NCI-H2227 (cell line): ENCODE measurements around the gene INSYN2B.

Experiments
- DNase-seq: peaks from one replicate; lab custom pipeline; 2025; ENCODE audit not compliant: unreplicated experiment; lab: John Stamatoyannopoulos, UW

Gene INSYN2B

DNA sequence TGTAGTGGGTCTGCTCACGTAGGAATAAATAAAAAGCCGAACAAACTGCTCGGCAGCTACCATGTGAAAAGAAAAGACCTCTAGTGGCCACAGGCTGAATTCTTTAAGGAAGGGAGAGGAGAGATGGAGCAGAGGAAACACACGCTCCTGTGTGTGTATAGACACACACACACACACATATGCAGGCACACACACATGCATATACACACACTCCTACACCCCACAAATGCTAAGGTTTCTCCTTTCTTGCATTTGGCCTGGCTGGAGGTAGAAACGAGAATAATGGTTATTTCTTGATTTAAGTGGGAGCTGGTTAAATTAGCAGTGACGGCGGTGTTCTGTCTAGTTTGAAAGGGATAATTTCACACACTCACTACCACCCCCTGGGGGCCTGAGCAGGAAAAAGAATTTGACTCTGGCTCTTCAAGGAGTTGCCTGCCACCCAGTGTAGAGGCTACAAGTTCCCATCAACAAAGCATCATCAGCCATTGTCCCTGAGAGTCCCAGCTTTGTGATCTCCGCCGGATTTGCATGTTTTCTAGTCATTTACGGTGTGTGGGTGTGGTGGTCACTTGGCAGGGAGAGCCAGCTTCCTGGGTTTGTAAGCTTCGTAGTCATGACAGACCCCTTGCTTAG is at the start of gene INSYN2B:
Gene INSYN2B, minus strand, starts transcription at position 78 of the 636 bp plus-strand sequence. CDS start 96,597 bp downstream, outside the sequence.
- peak; percentile 79 for DNase-seq

DNA sequence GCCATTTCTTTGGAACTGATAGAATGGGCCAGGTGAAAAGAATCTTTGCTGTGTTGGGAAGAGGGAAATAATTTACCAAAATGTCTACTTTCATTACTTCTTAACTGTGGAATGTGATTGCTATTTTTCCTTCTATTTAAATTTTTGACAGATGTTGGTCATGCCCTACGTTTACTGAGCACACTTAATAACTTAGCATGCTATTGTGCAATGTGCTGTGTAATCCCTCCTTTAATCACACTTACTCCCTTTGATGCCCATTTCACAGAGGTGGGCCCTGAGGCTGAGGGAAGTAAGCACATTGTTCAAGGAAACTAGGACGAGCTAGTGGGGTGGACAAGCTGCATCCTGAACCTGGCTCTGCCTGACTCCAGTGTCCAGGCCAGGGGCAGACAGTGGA is 47.8 kb upstream of the INSYN2B start:
- DNase-seq, result no peak

DNA sequence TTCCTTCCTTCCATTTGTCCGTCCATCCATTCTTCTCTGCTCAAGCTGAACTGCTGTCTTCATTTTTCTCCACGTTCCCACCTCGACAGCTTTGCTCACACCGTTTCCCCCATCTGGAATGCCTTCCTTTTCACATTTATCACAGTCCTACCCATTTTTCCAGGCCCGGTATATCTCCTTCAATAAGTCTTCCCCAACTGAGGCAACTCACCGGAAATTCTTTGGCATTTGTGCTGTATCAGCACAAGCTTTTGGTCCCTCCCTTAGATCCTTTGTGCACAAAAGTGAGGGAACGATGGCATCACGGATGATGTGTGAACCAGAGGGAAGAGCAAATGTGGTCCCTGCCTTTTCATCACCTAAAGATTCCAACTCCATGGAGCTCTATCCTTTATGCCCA is 45.6 kb upstream of the INSYN2B start:
- no peak for DNase-seq

DNA sequence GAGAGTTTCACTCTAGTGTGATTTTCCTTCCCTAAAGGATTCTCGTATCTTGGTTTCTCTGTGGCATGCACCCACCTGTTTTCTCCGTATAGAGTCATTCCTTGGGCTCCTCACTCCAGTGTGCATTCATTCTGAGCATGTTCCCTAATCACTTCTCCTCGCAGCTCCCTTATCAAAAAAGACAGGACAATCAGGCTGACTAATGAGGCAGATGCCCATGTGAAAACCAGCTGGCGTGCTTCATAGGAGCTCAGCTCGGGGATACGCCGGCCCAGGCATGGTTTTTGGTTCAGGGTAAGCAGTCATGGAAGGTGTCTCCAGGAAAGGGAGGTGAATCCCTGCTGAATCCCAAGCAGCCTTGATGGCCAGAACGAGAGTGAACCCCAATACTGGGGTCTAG is 41.2 kb upstream of the INSYN2B start:
- no peak for DNase-seq

DNA sequence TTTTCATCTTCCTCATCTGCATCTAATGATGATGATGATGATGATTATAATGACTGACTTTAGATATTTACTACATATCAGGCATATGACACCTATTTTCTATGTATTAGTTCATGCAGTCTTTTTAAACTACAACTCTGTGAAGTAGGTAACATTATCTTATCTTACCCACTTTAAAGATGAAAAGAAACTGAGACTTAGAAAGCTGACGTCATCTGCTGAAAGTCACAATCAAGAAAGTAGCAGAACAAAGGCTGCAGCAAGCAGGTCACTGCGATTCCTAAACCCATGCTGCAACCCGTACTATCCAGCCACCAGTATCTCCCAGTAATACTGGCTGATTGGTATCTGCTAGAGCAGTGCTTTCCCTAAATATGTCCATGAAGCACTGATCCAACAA is 40.1 kb upstream of the INSYN2B start:
- DNase-seq, result no peak

DNA sequence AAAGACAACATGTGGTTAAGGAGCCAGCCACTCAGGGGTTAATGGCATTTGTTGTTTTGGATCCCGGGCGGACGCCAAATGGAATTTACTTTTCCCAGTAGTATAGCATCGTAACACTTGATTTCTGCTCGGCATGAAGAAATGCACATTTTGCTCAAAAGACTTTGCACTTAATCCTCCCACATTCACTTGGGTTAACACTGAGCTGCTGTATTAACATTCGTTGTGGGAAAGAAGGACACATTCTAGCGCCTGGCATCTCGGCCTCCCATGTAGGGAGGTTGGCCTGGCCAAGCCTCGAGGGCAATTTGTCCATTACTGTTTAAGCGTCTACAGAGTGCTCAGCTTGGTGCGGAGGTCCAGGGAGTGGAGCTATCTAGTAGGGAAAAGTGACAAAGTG is 32.3 kb upstream of the INSYN2B start:
- DNase-seq, result no peak

DNA sequence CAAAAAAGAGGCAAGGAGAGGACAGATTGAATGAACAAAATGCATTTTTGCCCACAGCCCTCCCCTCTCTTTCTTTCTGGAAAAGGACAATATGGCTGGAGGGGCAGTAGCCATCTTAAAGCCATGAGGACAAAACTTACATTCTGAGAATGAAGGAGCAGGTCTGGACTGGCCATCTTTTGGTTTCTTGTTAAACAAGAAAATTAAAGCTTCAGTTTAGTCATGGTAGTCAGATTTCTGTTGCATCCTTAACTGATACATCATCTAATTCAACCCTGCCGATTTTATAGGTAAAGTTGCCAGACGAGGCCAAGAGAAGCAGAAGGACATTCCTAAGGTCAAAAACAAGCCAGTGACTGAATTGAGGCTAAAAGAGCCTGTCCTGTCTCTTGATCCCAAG is 31.5 kb upstream of the INSYN2B start:
- DNase-seq, result no peak

DNA sequence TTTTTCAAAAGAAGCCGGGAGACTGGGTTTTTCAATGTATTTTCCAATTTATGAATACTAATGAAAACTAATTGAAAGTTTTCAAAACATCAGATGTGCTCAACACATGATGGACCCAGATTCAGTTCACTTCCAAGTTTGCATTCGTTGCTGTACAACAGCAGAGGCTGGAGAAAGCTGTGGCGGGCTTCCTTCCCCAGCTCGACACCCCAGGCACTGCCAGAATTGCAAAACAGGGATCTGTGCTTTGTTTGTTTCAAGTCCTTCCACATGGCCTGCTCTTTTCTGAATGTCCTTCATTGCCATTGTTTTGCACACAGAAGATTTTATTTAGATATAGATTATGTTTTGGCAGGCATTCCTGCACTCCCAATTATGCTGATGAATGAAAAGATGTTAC is 30.3 kb upstream of the INSYN2B start:
- no peak for DNase-seq

DNA sequence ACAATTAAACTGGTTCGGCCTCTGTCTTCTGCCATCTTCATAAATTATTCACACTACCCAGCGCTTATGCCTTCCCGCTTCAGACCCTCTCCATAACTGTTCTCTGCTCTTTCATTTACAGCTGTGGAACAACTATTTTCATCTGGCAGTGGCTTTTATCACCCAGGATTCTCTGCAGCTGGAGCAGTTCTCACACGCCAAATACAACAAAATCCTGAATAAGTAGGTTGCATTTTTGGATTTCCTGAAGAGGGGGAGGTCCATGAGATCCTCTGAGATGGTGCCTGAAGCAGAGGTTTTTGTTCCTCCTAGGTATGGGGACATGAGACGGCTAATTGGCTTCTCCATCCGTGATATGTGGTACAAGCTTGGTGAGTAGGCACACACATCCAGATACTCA is 28.1 kb upstream of the INSYN2B start:
- DNase-seq, result no peak

DNA sequence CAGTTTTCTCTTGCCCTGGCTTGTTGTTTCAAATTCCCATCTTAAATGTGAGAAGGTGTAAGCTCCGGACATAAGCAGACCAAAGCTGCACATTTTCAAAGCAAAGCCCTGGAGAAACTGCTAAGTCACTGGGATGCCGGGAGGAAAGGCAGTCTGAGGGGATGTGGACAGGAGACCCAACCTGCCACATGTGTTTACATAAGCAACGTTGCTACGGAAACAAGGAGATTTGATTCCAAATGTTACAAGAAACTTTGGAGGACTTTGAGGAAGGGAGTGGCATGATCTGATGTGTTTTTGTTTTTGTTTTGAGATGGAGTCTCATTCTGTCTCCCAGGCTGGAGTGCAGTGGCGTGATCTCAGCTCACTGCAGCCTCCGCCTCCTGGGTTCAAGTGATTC is 25.7 kb upstream of the INSYN2B start:
- no peak for DNase-seq

DNA sequence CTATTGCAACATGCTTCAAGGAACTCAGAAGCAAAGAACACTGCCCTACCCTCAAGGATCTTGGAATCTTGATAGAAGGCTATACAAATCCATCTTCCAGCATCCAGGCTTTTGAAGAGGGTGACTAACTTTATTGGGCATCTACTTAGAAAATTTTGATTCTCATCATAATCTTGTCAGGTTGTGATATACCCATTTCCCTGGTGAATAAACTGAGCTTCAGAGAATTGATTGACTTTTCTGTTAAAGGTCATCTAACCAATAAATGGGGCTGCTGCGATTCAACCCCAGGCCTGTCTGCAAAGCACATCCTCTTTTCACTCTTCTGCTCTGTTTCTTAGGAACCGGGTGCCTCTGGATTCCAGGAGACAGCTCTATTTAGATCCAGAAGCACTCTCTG is 19.9 kb upstream of the INSYN2B start:
- DNase-seq, result no peak

DNA sequence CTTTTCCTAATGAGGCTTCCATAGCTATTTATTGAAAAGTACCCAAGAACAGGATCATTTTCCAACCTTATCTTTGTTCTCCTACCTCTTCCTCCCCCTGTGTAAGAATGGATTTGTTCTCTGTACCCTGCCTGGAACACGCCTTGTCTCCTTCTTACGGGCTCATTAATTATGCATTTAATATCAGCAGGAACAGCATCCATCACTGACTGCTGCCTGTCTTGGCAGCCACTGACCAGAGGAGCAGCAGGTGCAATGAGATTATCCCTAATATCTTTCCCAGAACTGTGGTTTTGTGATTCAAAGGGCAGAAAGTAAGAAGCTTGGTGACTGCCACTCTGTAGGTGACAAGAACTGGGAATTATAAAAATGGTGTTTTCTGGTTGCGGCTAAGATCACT is 19.3 kb upstream of the INSYN2B start:
- no peak for DNase-seq

DNA sequence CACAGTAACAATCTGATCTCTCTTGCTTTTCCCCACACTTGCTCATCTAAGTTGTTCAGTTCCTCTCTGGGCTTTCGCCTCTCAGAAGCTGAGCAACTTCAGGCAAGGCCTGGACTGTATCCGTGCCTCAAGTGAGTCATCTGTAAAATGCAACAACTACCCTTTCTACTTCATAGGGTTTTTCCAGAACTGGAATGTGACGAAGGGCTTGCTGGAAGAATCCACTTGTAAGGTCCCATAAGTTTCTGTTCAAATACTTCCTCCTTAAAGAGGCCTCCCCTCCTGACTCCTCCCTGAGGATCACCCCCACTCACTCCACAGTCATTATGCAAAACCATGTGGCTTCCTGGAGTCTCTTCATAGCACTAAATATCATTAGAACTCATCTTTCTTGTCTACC is 17.5 kb upstream of the INSYN2B start:
- no peak for DNase-seq

DNA sequence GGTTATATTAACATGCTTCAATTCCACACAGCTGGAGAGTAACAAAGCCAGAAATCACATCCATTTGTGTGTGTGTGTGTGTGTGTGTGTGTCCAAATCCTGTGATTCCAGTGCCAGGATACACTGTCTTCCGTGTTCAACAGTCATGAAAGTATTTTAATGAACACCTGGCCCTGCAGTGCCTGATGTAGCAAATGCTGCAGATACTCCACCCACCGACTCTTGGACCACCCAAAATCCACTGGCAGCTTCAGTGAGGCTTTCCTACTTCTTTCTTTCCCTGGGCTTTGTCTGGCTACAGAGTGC is 13.1 kb upstream of the INSYN2B start:
- DNase-seq, result no peak

DNA sequence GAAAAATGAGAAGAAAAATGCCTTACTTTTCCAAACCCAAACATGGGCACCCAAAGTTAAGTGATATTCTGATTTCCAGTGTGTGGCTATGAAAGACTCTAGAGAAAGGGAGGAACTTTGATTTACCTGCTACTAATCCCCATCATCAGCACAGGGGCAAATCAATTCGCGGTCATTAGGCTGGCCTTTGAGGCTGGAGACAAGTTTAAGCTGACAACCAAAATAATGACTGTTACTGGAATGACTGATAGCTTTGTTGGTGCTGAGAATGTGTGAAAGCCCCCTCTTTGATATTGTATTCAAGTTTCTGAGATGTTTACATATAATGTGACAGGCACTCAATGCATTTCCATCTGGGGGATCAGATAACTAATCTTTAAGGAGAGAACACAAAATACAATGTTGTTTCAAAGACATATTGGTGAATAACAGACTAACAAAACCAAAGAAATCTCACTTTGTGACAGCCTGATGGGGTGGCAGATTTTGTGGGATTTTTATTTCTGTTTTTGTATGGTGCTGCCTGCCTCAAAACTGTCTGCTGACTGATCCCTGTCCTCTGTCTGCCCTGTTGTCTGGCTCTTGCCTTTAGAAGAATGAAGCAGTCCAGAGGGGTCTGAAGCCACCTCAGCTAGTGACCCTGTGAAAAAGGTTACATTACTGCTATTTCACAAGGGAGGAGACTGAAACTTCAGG is 12.6 kb upstream of the INSYN2B start:
- no peak for DNase-seq

DNA sequence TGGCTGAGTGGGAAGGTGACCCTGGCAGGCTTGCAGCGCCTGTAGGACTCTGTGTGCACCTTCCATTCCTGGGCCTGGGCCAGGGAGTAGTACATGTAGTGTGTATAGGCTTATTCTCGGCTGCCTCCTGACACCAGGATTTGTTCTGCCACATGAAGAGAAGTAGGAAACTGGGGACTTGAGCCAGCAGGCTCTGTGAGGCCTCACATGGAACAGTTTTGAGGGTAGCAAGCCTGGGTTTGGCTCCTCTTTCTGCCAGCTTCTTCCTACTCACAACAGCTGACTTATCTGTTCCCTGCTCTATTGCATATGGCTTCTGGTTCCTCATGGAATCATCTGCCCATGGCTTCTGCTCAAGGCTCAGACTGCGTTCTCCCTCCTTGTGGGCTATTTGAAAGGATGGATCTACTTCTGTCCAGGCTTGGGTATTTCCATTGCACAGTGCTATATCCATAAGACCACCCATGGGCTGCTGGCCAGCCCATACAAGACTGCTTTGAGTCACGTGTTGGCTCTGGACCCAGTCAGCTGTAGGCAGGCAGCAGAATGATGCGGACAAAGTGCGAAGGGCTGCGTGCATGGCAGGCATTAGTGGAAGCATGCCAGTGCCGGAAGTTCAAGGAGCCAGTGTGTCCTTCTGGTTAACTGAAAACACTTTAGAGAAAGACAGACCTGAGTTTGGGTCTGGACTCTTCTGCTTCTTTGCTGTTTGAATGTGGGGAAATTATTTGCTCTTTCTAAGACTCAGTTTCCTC is 11.0 kb upstream of the INSYN2B start:
- no peak for DNase-seq

DNA sequence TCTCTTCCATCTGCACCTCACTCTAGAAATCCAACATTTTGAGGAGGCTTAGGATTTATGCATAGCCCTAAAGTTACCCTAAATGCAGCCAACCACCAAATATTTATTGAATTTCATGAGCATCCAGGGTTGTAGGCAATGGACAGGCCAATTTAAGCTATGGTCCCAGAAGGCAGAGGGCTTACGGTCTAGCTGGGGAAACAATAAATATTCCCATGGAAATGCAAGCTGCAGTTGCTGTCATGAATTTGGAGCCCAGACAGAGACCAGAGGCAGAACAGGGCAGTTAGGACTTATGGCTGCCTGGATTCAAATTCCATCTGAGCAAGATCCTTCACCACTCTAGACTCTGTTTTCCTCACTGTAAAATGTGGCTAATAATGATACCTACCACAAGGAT is 9.1 kb upstream of the INSYN2B start:
- DNase-seq, result no peak

DNA sequence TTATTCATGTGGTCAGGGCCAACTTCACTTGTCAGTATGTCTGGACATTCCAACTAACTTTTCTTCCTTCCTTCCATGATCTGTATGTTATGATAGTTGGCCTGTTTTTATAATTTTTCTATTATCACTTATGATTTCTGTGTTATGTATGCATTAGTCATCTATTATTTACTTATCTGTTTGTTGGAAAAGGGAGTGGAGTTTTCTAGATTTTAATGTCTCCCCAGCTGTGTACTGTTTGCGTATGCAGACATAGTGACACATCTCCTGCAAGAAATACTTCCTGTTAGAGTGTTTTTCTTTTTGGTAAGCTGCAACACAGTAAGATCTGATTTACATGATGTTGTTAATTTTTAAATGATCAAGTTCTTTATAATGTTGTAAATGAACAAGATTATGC is 8.7 kb upstream of the INSYN2B start:
- no peak for DNase-seq

DNA sequence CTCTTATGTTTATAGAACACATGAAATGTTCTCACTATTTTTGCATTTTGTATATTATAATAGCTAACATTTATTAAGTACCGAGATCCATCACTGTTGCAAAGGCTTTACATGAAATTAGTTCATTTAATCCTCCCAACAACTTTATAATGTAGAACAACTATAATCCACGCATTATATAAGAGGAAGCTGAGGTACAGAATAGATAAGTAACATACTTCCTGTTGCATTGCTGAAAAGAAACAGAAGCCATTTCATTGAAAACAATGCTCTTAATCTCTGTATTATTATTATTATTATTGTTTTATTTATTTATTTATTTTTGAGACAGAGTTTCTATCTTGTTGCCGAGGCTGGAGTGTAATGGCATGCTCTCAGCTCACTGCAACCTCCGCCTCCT is 7.9 kb upstream of the INSYN2B start:
- no peak for DNase-seq

DNA sequence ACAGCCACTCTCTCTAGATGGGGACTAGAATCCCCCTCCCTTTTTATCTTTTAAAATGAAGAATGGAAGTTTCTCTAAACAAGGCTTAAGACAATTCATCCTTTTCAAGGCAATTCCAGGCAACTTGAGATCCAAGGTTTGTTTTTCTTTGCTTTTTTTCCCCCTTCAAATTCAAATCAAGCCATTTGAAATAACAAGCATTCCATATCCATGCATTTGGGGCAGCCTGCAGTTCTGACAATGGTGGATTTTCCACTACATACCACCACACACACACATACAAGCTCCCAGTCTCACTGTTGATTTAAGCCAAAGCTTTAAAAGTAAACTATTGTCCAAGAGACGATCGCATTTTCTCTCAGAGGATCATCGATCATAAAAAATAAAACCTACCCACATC is 424 bp downstream of the INSYN2B start:
- no peak for DNase-seq

DNA sequence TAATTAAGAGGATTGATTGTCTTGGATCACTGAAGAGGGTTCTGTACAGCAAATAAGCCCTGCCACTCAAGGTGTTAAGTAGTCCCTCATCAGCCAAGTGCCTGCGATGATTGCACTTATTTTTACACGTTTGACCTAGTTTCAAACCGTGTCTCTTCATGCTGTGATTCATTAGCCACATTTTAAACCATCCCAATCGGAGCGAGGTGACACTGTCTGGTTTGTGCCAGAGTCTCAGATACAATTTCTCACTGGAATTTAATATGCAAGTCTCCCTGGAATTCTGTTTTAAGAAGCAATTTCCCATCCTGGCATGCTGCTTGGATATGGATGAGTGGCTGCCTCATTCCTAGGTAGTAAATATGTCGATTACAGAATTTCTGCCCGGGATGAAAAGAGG is 1.6 kb downstream of the INSYN2B start:
- no peak for DNase-seq

DNA sequence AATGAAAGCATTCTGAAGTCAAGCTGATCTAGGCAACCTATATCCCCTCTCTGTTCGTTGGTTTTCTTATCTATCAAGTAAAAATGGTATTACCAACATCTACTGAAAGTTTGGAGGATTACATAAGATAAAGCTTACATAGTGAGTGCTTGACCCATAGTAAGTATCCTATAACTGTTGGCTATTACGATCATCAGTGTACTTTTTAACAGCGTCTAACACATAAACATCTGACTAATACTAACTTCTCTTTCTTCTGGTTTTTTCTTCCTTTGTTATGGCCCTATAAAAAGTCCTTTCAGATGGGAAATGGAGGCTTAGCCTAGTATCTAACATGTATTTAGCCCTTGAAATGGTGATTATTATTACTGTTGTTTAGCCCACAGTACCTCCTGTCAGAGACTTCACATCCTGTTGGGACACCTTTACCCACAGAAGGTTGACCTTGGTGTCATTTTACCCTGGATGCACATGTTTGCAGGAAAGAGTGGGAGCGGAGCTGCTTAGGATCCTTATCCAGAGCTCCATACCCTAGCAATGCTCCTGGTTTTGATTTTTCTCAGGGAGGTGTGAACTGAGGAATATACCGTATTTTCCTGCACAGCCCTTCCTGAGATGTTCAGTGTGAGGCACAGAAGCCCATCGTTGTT is 6.0 kb downstream of the INSYN2B start:
- no peak for DNase-seq
